ENCODE results near the gene CHN1. TPM values are rescaled to one million over a fixed set of nuclear protein-coding genes. Genes with fewer than 3 reads are reported as not detected.

Gene CHN1
- total RNA-seq, 1 donor from 2014 or later: 16.8 TPM

GRCh38 chr2:174784909-174785308, 220.3 kb downstream of the CHN1 start:
- no peak for ATAC-seq
- TF ChIP-seq, protein P1, sequence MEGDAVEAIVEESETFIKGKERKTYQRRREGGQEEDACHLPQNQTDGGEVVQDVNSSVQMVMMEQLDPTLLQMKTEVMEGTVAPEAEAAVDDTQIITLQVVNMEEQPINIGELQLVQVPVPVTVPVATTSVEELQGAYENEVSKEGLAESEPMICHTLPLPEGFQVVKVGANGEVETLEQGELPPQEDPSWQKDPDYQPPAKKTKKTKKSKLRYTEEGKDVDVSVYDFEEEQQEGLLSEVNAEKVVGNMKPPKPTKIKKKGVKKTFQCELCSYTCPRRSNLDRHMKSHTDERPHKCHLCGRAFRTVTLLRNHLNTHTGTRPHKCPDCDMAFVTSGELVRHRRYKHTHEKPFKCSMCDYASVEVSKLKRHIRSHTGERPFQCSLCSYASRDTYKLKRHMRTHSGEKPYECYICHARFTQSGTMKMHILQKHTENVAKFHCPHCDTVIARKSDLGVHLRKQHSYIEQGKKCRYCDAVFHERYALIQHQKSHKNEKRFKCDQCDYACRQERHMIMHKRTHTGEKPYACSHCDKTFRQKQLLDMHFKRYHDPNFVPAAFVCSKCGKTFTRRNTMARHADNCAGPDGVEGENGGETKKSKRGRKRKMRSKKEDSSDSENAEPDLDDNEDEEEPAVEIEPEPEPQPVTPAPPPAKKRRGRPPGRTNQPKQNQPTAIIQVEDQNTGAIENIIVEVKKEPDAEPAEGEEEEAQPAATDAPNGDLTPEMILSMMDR (IDR thresholded peaks at IDR 0.05): no peak
- no peak for DNase-seq
- Histone ChIP-seq H3K9me3 (no peaks in the 10 kb centered on the region), H3K36me3 (no peaks in the 10 kb centered on the region), H3K27ac (no peak overlapping the region), H3K27me3 (ENCODE audit: low read depth) (no peaks in the 10 kb centered on the region), H3K4me3 (no peak overlapping the region), H3K4me1 (peaks cover 5% of the 10 kb centered on the region)
- intact Hi-C loops (cut with DNase I): no loop called here

DNA sequence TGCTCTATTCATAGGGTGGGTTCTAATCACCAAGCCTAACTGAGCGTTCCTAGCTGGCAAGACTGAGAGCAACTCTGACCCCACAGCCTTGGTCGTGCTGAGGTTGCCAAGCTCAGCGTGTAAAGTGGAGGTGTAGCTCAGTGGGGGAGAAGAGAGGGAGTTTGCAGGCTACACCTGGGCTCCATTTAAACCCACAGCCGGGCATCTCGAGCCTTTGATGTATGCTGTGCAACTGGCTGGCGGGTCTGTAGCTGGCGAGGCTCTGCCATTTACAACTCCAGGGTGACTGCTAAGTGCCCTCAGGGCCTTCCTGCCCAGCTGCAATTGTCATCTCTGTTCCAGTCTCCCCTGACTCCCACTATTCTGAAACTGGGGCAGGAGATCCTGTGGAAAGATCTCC, 220.9 kb downstream of the CHN1 start:
- ATAC-seq: no peak

DNA sequence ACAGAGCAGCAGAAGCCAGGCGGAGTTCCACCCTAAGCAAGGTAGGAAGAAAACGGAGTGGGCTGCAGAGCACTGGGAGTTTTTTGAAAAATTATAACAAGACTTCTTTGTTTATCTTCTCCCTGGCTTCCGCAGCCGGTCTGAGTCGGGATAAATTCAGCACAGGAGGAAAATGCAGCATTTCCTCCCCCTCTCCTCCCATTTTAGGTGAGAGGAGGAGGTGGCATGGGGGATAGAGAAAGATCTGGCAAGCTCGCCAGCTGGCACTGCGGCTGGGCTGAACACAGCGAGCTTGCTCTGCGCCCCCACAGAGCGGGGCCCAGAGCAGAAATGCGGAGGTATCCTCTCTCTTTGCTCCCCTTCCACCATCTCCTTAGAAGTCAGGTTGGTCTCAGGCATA, 223.2 kb downstream of the CHN1 start:
- no peak overlapping the region for H3K4me3 ChIP-seq
- peaks cover 9% of the 10 kb centered on the region for H3K4me1 ChIP-seq
- DNase-seq (no peak), ATAC-seq (no peak)
- H3K27ac ChIP-seq: no peak overlapping the region
- intact Hi-C loops (cut with DNase I): no loop called here
- H3K9me3 ChIP-seq: no peaks in the 10 kb centered on the region
- H3K27me3 ChIP-seq (ENCODE audit: low read depth): no peaks in the 10 kb centered on the region
- TF ChIP-seq, protein P1 (IDR thresholded peaks at IDR 0.05): no peak
- no peaks in the 10 kb centered on the region for H3K36me3 ChIP-seq

More for the DNA sequence above, 220.9 kb downstream of the CHN1 start:
- H3K27ac ChIP-seq: no peak overlapping the region
- TF ChIP-seq, protein P1 (IDR thresholded peaks at IDR 0.05): no peak
- DNase-seq: no peak
- H3K27me3 ChIP-seq (ENCODE audit: low read depth): no peaks in the 10 kb centered on the region
- H3K36me3 ChIP-seq: no peaks in the 10 kb centered on the region
- peaks cover 5% of the 10 kb centered on the region for H3K4me1 ChIP-seq
- intact Hi-C loops (cut with DNase I): no loop called here
- H3K4me3 ChIP-seq: no peak overlapping the region
- H3K9me3 ChIP-seq: no peaks in the 10 kb centered on the region

DNA sequence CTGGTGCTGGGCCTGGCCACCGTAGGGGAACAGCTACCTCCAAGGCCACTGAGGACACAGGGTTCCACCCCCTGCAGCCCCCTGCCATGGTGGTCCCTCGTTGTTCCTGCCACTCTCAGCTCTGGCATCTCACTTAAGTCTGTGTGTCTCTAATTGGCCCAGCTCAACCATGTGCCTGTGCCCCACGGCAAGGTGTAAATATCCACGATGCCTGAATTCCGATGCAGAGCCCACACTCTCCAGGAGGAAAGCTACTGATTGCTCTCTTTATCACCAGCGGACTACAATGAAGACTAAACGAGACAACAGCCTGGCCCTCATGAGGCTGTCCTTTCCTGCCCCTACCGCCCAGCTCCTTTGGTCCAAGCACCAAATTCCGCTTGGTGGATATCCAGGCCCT, 223.9 kb downstream of the CHN1 start:
- DNase-seq (no peak), ATAC-seq (no peak)
- Histone ChIP-seq H3K27ac (no peak overlapping the region), H3K9me3 (no peaks in the 10 kb centered on the region), H3K36me3 (no peaks in the 10 kb centered on the region), H3K4me3 (no peak overlapping the region), H3K4me1 (peaks cover 9% of the 10 kb centered on the region), H3K27me3 (ENCODE audit: low read depth) (no peaks in the 10 kb centered on the region)
- TF ChIP-seq, protein P1 (IDR thresholded peaks at IDR 0.05): no peak
- intact Hi-C loops (cut with DNase I): no loop called here

DNA sequence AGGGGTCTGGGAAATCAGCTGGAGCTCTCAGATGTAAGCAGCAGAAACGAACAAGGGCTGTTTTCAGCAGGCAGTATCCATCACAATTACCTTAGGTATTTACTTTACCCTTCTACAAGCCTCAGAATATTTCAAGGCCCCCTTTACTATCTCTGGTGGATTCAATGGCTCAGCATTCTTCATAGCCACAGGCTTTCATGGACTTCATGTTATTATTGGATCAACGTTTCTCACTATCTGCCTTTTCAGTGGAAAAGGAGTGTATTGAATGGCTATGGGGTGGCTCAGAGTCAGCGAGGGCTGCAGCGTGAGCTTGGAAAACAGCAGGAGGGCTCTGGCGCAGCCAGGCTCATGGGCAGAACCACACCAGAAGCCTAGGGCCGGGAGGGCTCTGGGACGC, 224.3 kb downstream of the CHN1 start:
- Histone ChIP-seq H3K27me3 (ENCODE audit: low read depth) (no peaks in the 10 kb centered on the region), H3K27ac (no peak overlapping the region), H3K4me3 (no peak overlapping the region), H3K4me1 (peaks cover 9% of the 10 kb centered on the region), H3K9me3 (no peaks in the 10 kb centered on the region), H3K36me3 (no peaks in the 10 kb centered on the region)
- ATAC-seq: no peak
- intact Hi-C loops (cut with DNase I): no loop called here
- DNase-seq: no peak
- TF ChIP-seq, protein P1 (IDR thresholded peaks at IDR 0.05): no peak
